Stimulated activated memory B cell treated with anti-CD40 and anti-IgM and Interleukin-4, amounts not matched to agents 10 μg/mL and 1 μg/mL and 100 μg/mL, for 72 hours (primary cell): ENCODE measurements around the gene ZCCHC24.

ENCODE experiments used
- ATAC-seq: fragments of 150-1000 bp; cut with Tn5 transposase; 2 replicates; pipeline ENCODE4 v1.10.0; 2021
- H3K27ac Mint-ChIP-seq: one replicate; pipeline ENCODE4 v1.8.0; 2022; ENCODE audit warnings: mild to moderate bottlenecking, mixed read lengths
- H3K27me3 Mint-ChIP-seq: one replicate; pipeline ENCODE4 v1.8.0; 2022; ENCODE audit warnings: mixed read lengths
- H3K36me3 Mint-ChIP-seq: one replicate; pipeline ENCODE4 v1.8.0; 2022; ENCODE audit warnings: mixed read lengths
- H3K4me1 Mint-ChIP-seq: one replicate; pipeline ENCODE4 v1.8.0; 2022; ENCODE audit warnings: mixed read lengths
- H3K4me3 Mint-ChIP-seq: one replicate; pipeline ENCODE4 v1.8.0; 2022; ENCODE audit warnings: mild to moderate bottlenecking, moderate library complexity, mixed read lengths
- H3K9me3 Mint-ChIP-seq: one replicate; pipeline ENCODE4 v1.8.0; 2022; ENCODE audit warnings: mixed read lengths

The ZCCHC24 gene

DNA sequence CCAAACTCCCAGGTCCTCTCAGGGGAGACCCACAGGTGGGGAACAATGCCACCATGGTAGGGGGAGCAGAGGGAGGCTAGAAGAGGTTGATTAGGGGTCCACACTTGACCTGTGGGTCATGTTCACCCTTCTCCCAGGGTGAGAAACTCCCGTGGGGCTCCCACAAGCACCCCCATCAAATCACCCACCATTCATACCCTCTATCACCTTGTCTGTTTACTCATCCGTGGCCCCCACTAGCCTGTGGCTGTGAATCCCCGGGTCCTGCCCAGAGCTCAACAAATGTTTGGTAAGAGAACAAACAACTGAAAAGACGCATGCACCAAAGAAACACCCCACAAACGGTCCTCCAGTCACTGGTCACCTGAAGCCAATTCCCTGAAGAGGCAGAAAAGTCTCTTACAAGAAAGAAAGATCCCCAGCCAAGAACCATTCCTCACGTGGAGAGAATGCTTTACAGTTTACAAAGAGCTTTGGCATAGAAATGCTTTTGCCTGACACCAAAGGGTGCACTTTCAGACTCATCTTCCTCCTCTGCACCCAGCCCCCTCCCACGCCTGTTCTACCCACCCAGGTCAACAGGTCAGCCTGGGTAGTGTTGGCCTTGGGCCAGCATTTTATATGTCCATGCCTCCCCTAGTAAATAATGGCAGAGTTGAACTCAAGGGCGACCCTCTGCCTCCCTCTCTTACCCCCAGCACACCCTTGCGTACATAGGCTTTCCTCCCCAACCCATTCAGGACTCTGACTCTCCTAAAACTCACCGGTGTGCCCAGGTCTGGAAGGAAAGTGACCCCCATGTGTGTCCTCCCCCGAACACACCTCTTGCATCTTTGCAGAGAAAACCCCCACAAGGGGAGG is 1.9 kb downstream of the ZCCHC24 start:
- no peaks in the 10 kb centered on the region for H3K36me3 Mint-ChIP-seq
- H3K4me3 Mint-ChIP-seq, result peak overlapping the region; percentile 83
- ATAC-seq, result no peak
- peak overlapping the region; percentile 59 for H3K27ac Mint-ChIP-seq
- peaks cover under 1% of the 10 kb centered on the region for H3K27me3 Mint-ChIP-seq
- H3K4me1 Mint-ChIP-seq, result peaks cover 31% of the 10 kb centered on the region
- no peaks in the 10 kb centered on the region for H3K9me3 Mint-ChIP-seq

GRCh38 chr10:79442171-79443040 is 3.0 kb downstream of the ZCCHC24 start:
- no peak overlapping the region for H3K4me3 Mint-ChIP-seq
- no peak overlapping the region for H3K27ac Mint-ChIP-seq
- peaks cover 12% of the 10 kb centered on the region for H3K27me3 Mint-ChIP-seq
- H3K9me3 Mint-ChIP-seq, result no peaks in the 10 kb centered on the region
- no peaks in the 10 kb centered on the region for H3K36me3 Mint-ChIP-seq
- no peak for ATAC-seq
- peaks cover 34% of the 10 kb centered on the region for H3K4me1 Mint-ChIP-seq

DNA sequence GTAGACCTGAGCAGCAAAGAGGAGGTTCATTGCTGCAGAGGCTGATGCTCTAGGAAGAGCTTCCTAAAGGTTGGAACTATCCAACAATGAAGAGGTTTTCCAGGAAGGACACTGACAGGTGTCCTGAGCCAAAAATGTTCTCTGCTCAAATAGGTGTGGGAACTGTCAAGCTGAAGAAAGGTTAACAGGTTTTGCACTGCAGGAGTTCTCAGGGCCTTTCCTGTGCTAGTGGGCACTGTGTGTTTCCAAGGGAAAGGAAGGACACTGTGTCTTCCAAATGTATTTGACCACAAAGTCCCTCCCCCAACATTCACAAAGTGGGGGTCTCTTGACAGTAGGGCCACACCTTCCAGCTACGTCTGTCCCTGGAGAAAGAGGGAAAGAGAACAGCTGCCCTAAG is 4.0 kb downstream of the ZCCHC24 start:
- no peak overlapping the region for H3K4me3 Mint-ChIP-seq
- H3K4me1 Mint-ChIP-seq, result peaks cover 29% of the 10 kb centered on the region
- H3K36me3 Mint-ChIP-seq, result no peaks in the 10 kb centered on the region
- ATAC-seq, result no peak
- no peaks in the 10 kb centered on the region for H3K9me3 Mint-ChIP-seq
- H3K27ac Mint-ChIP-seq, result no peak overlapping the region
- peaks cover 18% of the 10 kb centered on the region for H3K27me3 Mint-ChIP-seq

DNA sequence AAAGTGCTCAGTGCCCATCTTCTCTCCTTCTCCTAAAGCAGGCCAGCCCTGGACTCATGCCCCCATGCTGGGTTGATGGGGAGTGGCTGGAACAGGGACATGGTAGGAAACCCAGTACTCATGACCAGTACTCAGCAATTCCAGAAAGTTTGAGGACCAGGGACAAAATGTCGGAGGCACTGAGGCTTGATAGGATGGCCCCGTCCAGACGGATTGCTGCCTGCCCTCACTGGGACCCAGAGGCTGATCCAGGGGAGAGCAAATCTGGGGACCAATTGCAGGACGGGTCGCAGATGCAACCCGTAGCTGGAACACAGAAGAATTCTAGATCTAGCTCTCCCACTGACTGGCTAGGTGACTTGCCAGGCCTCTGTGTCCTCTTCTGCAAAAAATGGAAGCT is 5.1 kb downstream of the ZCCHC24 start:
- ATAC-seq, result no peak
- Mint-ChIP-seq H3K9me3 (no peaks in the 10 kb centered on the region), H3K27me3 (peaks cover 26% of the 10 kb centered on the region), H3K4me3 (no peak overlapping the region), H3K36me3 (no peaks in the 10 kb centered on the region), H3K27ac (no peak overlapping the region), H3K4me1 (peaks cover 21% of the 10 kb centered on the region)

GRCh38 chr10:79438699-79439085 is 6.7 kb downstream of the ZCCHC24 start:
- no peaks in the 10 kb centered on the region for H3K9me3 Mint-ChIP-seq
- peaks cover 11% of the 10 kb centered on the region for H3K4me1 Mint-ChIP-seq
- no peaks in the 10 kb centered on the region for H3K36me3 Mint-ChIP-seq
- peaks cover 26% of the 10 kb centered on the region for H3K27me3 Mint-ChIP-seq
- H3K27ac Mint-ChIP-seq, result no peak overlapping the region
- no peak for ATAC-seq
- H3K4me3 Mint-ChIP-seq, result no peak overlapping the region

DNA sequence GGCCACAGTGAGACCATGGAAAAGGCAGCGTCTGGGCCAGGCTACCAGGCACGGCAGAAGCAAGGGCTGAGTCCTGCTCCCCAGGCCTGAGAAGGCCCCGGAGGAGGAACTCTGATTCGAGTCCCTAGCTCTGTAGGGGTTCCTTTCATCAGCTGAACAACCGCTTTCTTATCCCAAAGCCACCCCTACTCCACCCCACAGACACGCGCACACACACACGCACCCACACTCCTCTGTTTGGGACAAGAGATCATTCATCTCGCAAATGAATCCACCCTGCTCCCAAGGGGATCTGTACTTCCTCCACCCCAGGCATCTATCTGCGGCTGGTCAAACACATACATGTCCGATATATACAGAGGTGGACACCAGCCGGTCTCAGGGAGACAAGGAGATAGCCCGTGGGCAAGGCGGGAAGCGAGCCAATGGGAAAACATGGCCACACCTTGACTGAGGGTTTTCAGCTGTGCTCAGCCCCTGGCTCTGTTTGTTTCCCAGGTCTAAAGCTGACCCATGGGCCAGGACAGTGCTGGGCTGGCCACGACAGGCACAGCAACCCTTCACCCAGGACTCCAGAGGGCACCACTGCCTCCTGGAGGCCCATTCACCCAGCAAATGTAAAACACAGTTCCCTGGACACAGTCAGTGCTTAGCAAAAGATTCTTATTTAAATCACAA is 7.3 kb downstream of the ZCCHC24 start:
- no peak overlapping the region for H3K4me3 Mint-ChIP-seq
- no peaks in the 10 kb centered on the region for H3K36me3 Mint-ChIP-seq
- ATAC-seq, result no peak
- H3K9me3 Mint-ChIP-seq, result no peaks in the 10 kb centered on the region
- H3K27me3 Mint-ChIP-seq, result peaks cover 26% of the 10 kb centered on the region
- H3K4me1 Mint-ChIP-seq, result peaks cover 6% of the 10 kb centered on the region
- H3K27ac Mint-ChIP-seq, result no peak overlapping the region

DNA sequence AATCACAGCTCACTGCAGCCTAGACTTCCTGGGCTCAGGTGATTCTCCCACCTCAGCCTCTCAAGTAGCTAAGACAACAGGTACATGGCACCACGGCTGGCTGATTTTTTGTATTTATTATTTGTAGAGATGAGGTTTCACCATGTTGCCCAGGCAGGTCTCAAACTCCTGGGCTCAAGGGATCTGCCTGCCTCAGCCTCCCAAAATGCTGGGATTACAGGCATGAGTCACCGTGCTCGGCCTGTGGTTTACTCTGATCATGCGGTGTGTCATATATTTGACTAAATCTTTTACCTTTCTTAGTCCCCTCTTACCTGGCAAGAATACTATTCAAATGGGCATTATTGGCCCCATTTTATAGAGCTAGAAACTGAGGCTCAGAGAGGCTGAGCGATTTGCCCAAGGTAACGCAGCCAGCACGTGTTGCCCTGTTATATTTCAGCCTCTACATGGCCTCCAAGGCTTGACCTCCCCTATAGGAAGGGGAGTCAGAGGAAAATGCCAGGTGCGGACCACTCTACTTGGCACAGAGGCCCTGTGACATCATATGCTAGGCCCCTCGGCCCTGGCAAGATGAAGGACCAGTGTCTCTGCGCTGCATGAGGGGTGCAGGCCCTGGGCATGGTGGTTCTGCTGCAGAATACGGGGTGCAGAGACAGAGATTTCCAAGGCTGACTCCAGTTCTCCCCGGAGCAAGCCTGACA is 8.2 kb downstream of the ZCCHC24 start:
- H3K27ac Mint-ChIP-seq, result no peak overlapping the region
- H3K4me3 Mint-ChIP-seq, result no peak overlapping the region
- no peak for ATAC-seq
- no peaks in the 10 kb centered on the region for H3K9me3 Mint-ChIP-seq
- H3K36me3 Mint-ChIP-seq, result no peaks in the 10 kb centered on the region
- H3K27me3 Mint-ChIP-seq, result peaks cover 26% of the 10 kb centered on the region
- peaks cover 5% of the 10 kb centered on the region for H3K4me1 Mint-ChIP-seq

DNA sequence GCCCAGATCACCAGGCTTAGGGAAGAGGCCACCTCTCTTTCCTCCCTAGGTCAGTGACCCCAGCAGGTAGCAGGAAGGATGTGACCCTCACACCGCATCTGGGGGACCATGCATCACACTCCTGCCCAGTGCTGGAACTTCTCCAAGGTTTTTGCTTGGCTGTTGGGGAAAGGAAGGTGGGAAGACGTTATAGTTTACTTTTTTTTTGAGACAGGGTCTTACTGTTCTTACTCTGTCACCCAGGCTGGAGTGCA is 8.6 kb downstream of the ZCCHC24 start:
- ATAC-seq, result no peak
- Mint-ChIP-seq H3K9me3 (no peaks in the 10 kb centered on the region), H3K4me3 (no peak overlapping the region), H3K27me3 (peaks cover 26% of the 10 kb centered on the region), H3K36me3 (no peaks in the 10 kb centered on the region), H3K27ac (no peak overlapping the region), H3K4me1 (peaks cover 5% of the 10 kb centered on the region)

- Mint-ChIP-seq H3K27me3 (peaks cover 26% of the 10 kb centered on the region), H3K27ac (no peak overlapping the region), H3K4me3 (no peak overlapping the region), H3K9me3 (no peaks in the 10 kb centered on the region), H3K36me3 (no peaks in the 10 kb centered on the region), H3K4me1 (peaks cover 5% of the 10 kb centered on the region)
- ATAC-seq, result no peak
Measured at GRCh38 chr10:79436066-79436849, 9.2 kb downstream of the ZCCHC24 start.

DNA sequence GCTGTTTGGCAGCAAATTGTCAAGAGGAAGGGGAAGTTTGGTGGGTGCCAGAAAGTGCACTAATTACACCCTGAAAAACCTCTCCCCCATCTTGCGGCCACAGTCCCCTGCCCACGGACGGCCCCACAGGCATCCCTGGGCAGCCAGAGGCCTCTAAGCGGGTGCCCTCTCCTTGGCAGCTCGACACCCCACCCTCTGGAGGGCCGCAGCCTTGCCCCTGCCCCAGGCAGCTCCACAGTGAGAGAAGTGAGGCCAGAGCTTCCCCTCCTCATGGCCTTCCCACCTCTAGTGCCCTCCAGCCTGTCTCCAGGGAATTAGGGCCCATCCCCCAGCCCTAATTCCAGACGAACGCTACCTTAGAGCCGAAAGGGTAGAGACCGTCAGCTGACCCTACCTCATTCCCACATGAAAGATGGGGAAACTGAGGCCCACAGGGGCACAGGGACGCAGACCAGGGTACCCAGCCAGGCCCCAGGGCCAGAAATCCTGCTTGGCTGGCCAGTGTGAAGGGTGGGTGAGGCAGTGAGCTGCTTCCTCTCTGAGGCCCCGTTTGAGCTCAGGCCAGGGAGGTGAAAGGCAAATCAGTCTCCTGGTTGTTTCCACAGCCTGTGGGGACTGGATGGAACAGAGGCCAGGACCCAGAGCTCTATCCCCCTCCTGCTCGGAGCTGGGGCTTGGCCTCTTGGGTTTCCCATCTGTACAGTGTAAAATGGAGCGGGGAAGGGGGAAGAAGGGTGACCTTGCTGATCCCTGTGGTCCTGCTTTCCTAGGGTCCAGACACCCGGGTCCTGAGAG is 10.0 kb downstream of the ZCCHC24 start:
- ATAC-seq, result no peak
- Mint-ChIP-seq H3K27me3 (peaks cover 26% of the 10 kb centered on the region), H3K4me1 (peaks cover 5% of the 10 kb centered on the region), H3K27ac (no peak overlapping the region), H3K36me3 (no peaks in the 10 kb centered on the region), H3K4me3 (no peak overlapping the region), H3K9me3 (no peaks in the 10 kb centered on the region)

DNA sequence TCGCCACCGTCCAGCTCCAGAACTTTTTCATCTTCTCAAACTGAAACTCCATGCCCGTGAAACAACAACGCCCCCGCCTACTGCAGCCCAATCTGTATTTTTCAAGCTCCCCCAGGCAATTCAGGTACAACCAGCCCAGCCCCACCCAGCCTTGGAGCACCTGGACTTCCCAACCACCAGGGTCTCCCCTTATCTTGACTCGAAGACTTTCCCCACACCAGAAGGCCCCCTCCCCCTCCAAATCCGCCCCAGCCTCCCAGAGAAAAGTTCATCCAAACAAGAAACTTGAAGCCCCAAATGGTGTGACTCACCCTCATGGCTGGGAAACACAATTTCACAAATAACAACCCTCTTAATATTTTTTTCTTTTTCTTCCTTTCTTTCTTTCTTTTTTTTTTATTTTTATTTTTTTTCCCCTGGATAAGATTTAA is 10.6 kb downstream of the ZCCHC24 start:
- no peak overlapping the region for H3K4me3 Mint-ChIP-seq
- no peak overlapping the region for H3K27ac Mint-ChIP-seq
- no peaks in the 10 kb centered on the region for H3K36me3 Mint-ChIP-seq

GRCh38 chr10:79434223-79434687 is 11.2 kb downstream of the ZCCHC24 start:
- no peak for ATAC-seq
- H3K4me1 Mint-ChIP-seq, result peaks cover 5% of the 10 kb centered on the region
- no peak overlapping the region for H3K27ac Mint-ChIP-seq
- no peaks in the 10 kb centered on the region for H3K36me3 Mint-ChIP-seq
- H3K27me3 Mint-ChIP-seq, result peaks cover 26% of the 10 kb centered on the region
- H3K9me3 Mint-ChIP-seq, result no peaks in the 10 kb centered on the region
- no peak overlapping the region for H3K4me3 Mint-ChIP-seq

More for the DNA sequence above, 10.6 kb downstream of the ZCCHC24 start:
- ATAC-seq, result no peak
- Mint-ChIP-seq H3K27me3 (peaks cover 26% of the 10 kb centered on the region), H3K9me3 (no peaks in the 10 kb centered on the region), H3K4me1 (peaks cover 5% of the 10 kb centered on the region)

DNA sequence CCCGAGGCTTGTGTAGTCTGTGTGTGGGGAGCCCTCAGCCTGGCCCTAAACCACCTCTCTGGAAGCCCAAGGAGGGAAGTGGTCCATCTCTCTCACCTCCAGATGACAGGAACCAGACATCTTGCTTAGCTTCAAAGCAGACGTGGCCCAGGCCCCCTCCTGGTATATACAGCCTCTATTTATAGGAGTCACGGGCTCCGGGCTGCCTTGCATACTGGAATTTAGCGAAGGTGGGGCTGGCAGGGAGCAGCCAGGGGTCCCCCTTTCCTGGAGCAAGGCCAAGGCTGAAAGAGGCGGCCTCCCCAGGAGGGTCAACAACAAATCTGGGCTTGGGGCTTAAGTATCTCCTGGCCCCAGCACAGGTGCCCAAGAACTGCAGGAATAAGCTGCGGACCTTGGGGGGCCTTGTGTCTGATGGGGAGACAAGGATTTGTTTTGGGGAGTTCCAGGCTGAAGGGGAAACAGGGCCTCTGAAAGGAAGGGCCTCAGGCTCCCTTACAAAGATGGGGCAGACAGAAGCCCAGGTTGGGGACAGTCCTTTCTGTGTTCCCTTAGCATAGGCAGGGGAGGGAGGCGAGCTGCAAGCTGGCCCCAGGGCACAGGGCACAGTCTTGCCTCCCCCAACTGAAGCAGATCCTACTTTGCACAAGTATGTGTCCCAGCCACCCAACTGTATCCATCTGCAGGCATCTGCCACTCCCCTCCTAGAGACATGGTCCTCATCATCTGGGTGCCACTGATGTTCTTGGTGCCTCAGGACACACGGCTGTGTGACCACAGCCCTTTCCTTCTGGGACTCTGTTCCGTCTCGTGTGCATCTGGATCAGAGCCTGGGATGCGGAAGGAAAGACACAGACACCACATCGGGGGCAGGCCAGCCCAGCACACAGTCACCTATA is 11.9 kb downstream of the ZCCHC24 start:
- Mint-ChIP-seq H3K4me3 (no peak overlapping the region), H3K27ac (no peak overlapping the region), H3K27me3 (peaks cover 26% of the 10 kb centered on the region), H3K36me3 (no peaks in the 10 kb centered on the region), H3K9me3 (no peaks in the 10 kb centered on the region), H3K4me1 (peaks cover 5% of the 10 kb centered on the region)
- no peak for ATAC-seq
